OCI-LY7 (cell line): ENCODE results near the gene RNF152.

Experiments used
- CTCF ChIP-seq: fragments of 200-600 bp; sonication (generic); conservative IDR thresholded peaks from 2 replicates; pipeline ENCODE4 v1.5.1; 2014; ENCODE audit warnings: mild to moderate bottlenecking, antibody characterized with exemption, low read length, moderate library complexity, mixed read lengths
- EZH2phosphoT487 ChIP-seq: fragments of 200-600 bp; sonication (generic); IDR thresholded peaks from 2 replicates; pipeline ENCODE4 v1.6.1; 2018; ENCODE audit warnings: low read depth, borderline replicate concordance, mild to moderate bottlenecking, mixed run types, antibody characterized with exemption, low read length, moderate library complexity, mixed read lengths

GRCh38 chr18:61844726-61845125 lies 48.1 kb downstream of the RNF152 start:
- TF ChIP-seq CTCF (no peak), EZH2phosphoT487 (no peak)
